Stimulated activated naive CD4-positive, alpha-beta T cell treated with Interleukin-2 at 50 U/mL for 16 hours (primary cell): ENCODE results near the gene DLG5.

Source experiments
- DNase-seq: peaks from one replicate; lab custom pipeline; 2025; lab: John Stamatoyannopoulos, UW

The DLG5 gene

GRCh38 chr10:77867124-77867719 lies 59.3 kb downstream of the DLG5 start:
- no peak for DNase-seq

GRCh38 chr10:77866598-77866997 lies 60.0 kb downstream of the DLG5 start:
- no peak for DNase-seq

- no peak for DNase-seq
Observed at GRCh38 chr10:77865580-77866324, 60.8 kb downstream of the DLG5 start.

- DNase-seq: no peak
Observed at GRCh38 chr10:77864151-77864851, 62.3 kb downstream of the DLG5 start.

- no peak for DNase-seq
Observed at GRCh38 chr10:77863446-77863845, 63.1 kb downstream of the DLG5 start.

GRCh38 chr10:77862595-77862994 lies 64.0 kb downstream of the DLG5 start:
- no peak for DNase-seq

GRCh38 chr10:77861366-77861765 lies 65.2 kb downstream of the DLG5 start:
- no peak for DNase-seq

- no peak for DNase-seq
Observed at GRCh38 chr10:77859865-77860282, 66.7 kb downstream of the DLG5 start.

GRCh38 chr10:77859200-77859864 lies 67.2 kb downstream of the DLG5 start:
- DNase-seq: no peak

- no peak for DNase-seq
Observed at GRCh38 chr10:77857272-77857671, 69.3 kb downstream of the DLG5 start.

GRCh38 chr10:77856566-77856965 lies 70.0 kb downstream of the DLG5 start:
- DNase-seq: no peak

- DNase-seq: no peak
Observed at GRCh38 chr10:77855404-77856155, 71.0 kb downstream of the DLG5 start.

GRCh38 chr10:77854115-77854514 lies 72.4 kb downstream of the DLG5 start:
- no peak for DNase-seq

- no peak for DNase-seq
Observed at GRCh38 chr10:77853256-77853655, 73.3 kb downstream of the DLG5 start.

- DNase-seq: no peak
Observed at GRCh38 chr10:77850620-77851231, 75.8 kb downstream of the DLG5 start.

GRCh38 chr10:77849039-77849664 lies 77.4 kb downstream of the DLG5 start:
- DNase-seq: no peak

GRCh38 chr10:77846718-77847311 lies 79.7 kb downstream of the DLG5 start:
- DNase-seq: peak; percentile 38

GRCh38 chr10:77845451-77845850 lies 81.1 kb downstream of the DLG5 start:
- no peak for DNase-seq

GRCh38 chr10:77844713-77845445 lies 81.7 kb downstream of the DLG5 start:
- DNase-seq: no peak

- no peak for DNase-seq
Observed at GRCh38 chr10:77844177-77844576, 82.4 kb downstream of the DLG5 start.
